HG02623 (cell line): ENCODE results near the gene MYLK.

Experiments
- ATAC-seq: cut with Tn5 transposase; IDR thresholded peaks from one replicate; pipeline ENCODE4 v1.9.1; 2021; ENCODE audit warnings: moderate library complexity; ENCODE audit not compliant: unreplicated experiment

MYLK gene

GRCh38 chr3:123878807-123879206, 5.3 kb downstream of the MYLK start:
- ATAC-seq = no peak

GRCh38 chr3:123877965-123878364, 6.2 kb downstream of the MYLK start:
- no peak for ATAC-seq

GRCh38 chr3:123877466-123877865, 6.7 kb downstream of the MYLK start:
- no peak for ATAC-seq

GRCh38 chr3:123876858-123877257, 7.3 kb downstream of the MYLK start:
- no peak for ATAC-seq

- no peak for ATAC-seq
Measured at GRCh38 chr3:123872621-123873020, 11.5 kb downstream of the MYLK start.

- no peak for ATAC-seq
Measured at GRCh38 chr3:123871946-123872345, 12.2 kb downstream of the MYLK start.

GRCh38 chr3:123870033-123870432, 14.1 kb downstream of the MYLK start:
- ATAC-seq = no peak

- no peak for ATAC-seq
Measured at GRCh38 chr3:123869165-123869564, 15.0 kb downstream of the MYLK start.

GRCh38 chr3:123864706-123865105, 19.4 kb downstream of the MYLK start:
- ATAC-seq = no peak

- no peak for ATAC-seq
Measured at GRCh38 chr3:123862152-123862551, 22.0 kb downstream of the MYLK start.

GRCh38 chr3:123861081-123861836, 22.9 kb downstream of the MYLK start:
- no peak for ATAC-seq

GRCh38 chr3:123859177-123859576, 25.0 kb downstream of the MYLK start:
- no peak for ATAC-seq

- no peak for ATAC-seq
Measured at GRCh38 chr3:123854905-123855304, 29.2 kb downstream of the MYLK start.

GRCh38 chr3:123853686-123854372, 30.3 kb downstream of the MYLK start:
- no peak for ATAC-seq

GRCh38 chr3:123847209-123847608, 36.9 kb downstream of the MYLK start:
- ATAC-seq = no peak

GRCh38 chr3:123843668-123844067, 40.5 kb downstream of the MYLK start:
- ATAC-seq = no peak

- no peak for ATAC-seq
Measured at GRCh38 chr3:123842711-123843110, 41.4 kb downstream of the MYLK start.

- no peak for ATAC-seq
Measured at GRCh38 chr3:123841476-123842238, 42.5 kb downstream of the MYLK start.

GRCh38 chr3:123840961-123841360, 43.2 kb downstream of the MYLK start:
- ATAC-seq = no peak

- ATAC-seq = no peak
Measured at GRCh38 chr3:123837858-123838257, 46.3 kb downstream of the MYLK start.

- ATAC-seq = no peak
Measured at GRCh38 chr3:123834631-123835030, 49.5 kb downstream of the MYLK start.

GRCh38 chr3:123833398-123833785, 50.7 kb downstream of the MYLK start:
- no peak for ATAC-seq
